Measurements from ENCODE around the gene NDUFS8. TPM values are rescaled to one million over a fixed set of nuclear protein-coding genes. Genes with fewer than 3 reads are reported as not detected.

The NDUFS8 gene
- total and polyA plus RNA-seq, 3 donors from 2014 or later, result 149 to 196 (median 184) TPM

GRCh38 chr11:68080860-68081259, 50.4 kb downstream of the NDUFS8 start:
- no peaks in the 10 kb centered on the region for H3K9me3 ChIP-seq
- WGBS, 2 donors, result 88 to 91% methylated on average over 7 to 8 of the region's 8 CpGs
- no peaks in the 10 kb centered on the region for H3K36me3 ChIP-seq (ENCODE audit: low read depth, missing control alignments)
- no peaks in the 10 kb centered on the region for H3K27me3 ChIP-seq
- DNase-seq, result no peak
- H3K27ac ChIP-seq, result no peak overlapping the region
- intact Hi-C loops (cut with DNase I; ENCODE audit: low total_unique reads), result no loop called here
- no peak for TF ChIP-seq CTCF (IDR thresholded peaks at IDR 0.05)
- no peaks in the 10 kb centered on the region for H3K4me1 ChIP-seq
- H3K4me3 ChIP-seq, result no peak overlapping the region

GRCh38 chr11:68081691-68082090, 51.2 kb downstream of the NDUFS8 start:
- 79 to 89% methylated on average over 8 to 9 of the region's 9 CpGs for WGBS, 2 donors
- no peak for TF ChIP-seq POLR2A (IDR thresholded peaks at IDR 0.05)
- TF ChIP-seq CTCF (IDR thresholded peaks at IDR 0.05), result no peak
- Histone ChIP-seq H3K4me1 (no peaks in the 10 kb centered on the region), H3K9me3 (no peaks in the 10 kb centered on the region), H3K27ac (no peak overlapping the region), H3K36me3 (ENCODE audit: low read depth, missing control alignments) (no peaks in the 10 kb centered on the region), H3K4me3 (no peak overlapping the region), H3K27me3 (no peaks in the 10 kb centered on the region)
- DNase-seq, result no peak
- intact Hi-C loops (cut with DNase I; ENCODE audit: low total_unique reads), result no loop called here

GRCh38 chr11:68082481-68082880, 52.0 kb downstream of the NDUFS8 start:
- no peaks in the 10 kb centered on the region for H3K4me1 ChIP-seq
- no peaks in the 10 kb centered on the region for H3K9me3 ChIP-seq
- no peak overlapping the region for H3K27ac ChIP-seq
- 55 to 77% methylated on average over 3 of the region's 3 CpGs for WGBS, 2 donors
- H3K27me3 ChIP-seq, result no peaks in the 10 kb centered on the region
- H3K4me3 ChIP-seq, result no peak overlapping the region
- no peak for DNase-seq
- no peak for TF ChIP-seq POLR2A (IDR thresholded peaks at IDR 0.05)
- TF ChIP-seq CTCF (IDR thresholded peaks at IDR 0.05), result no peak
- intact Hi-C loops (cut with DNase I; ENCODE audit: low total_unique reads), result no loop called here
- H3K36me3 ChIP-seq (ENCODE audit: low read depth, missing control alignments), result no peaks in the 10 kb centered on the region

- no peak overlapping the region for H3K4me3 ChIP-seq
- TF ChIP-seq CTCF (IDR thresholded peaks at IDR 0.05) (no peak), POLR2A (IDR thresholded peaks at IDR 0.05) (no peak)
- H3K9me3 ChIP-seq, result no peaks in the 10 kb centered on the region
- WGBS, 2 donors, result 57 to 64% methylated on average over 3 of the region's 3 CpGs
- H3K27me3 ChIP-seq, result no peaks in the 10 kb centered on the region
- H3K4me1 ChIP-seq, result no peaks in the 10 kb centered on the region
- H3K27ac ChIP-seq, result no peak overlapping the region
- intact Hi-C loops (cut with DNase I; ENCODE audit: low total_unique reads), result no loop called here
- no peaks in the 10 kb centered on the region for H3K36me3 ChIP-seq (ENCODE audit: low read depth, missing control alignments)
- no peak for DNase-seq
These were observed 53.0 kb downstream of the NDUFS8 start for GRCh38 chr11:68083517-68083916.

Small RNA genes lying within 50 kb of the gene (microRNA-seq; reads per million reads assigned to microRNA genes)
- 0 reads per million in 2 donors for gene MIR4691 (ENCODE audit: borderline number of aligned reads in 2 of 2, borderline replicate concordance in 1 of 2)
- gene MIR6753 (ENCODE audit: borderline number of aligned reads in 2 of 2, borderline replicate concordance in 1 of 2), result 0 reads per million in 2 donors
- 0.69 to 1.4 reads per million in 2 donors for gene MIR7113 (ENCODE audit: borderline number of aligned reads in 2 of 2, borderline replicate concordance in 1 of 2)

Small RNA genes lying within 50 kb of the gene (small RNA-seq; reads per million reads assigned to genes)
- gene MIR6753, result 0 reads per million in 2 donors

Other genes with a start within 250 kb of the NDUFS8 start
- 10 to 100 TPM in 1 of 2 donors, 1 to 10 TPM in 1; 5.3 to 12.3 TPM for gene UNC93B1, start 26.6 kb upstream of the NDUFS8 start, total RNA-seq
- gene UNC93B1, start 26.6 kb upstream of the NDUFS8 start, polyA plus RNA-seq (ENCODE audit: insufficient read depth, low read depth, low replicate concordance), result 7.9 TPM
- gene ALDH3B1, start 20.4 kb upstream of the NDUFS8 start, total RNA-seq, result 1 to 10 TPM; 4.4 to 5.3 TPM
- 8.1 TPM for gene ALDH3B1, start 20.4 kb upstream of the NDUFS8 start, polyA plus RNA-seq (ENCODE audit: insufficient read depth, low read depth, low replicate concordance)
- gene TCIRG1, start 8.3 kb downstream of the NDUFS8 start, total RNA-seq, result 10 to 100 TPM; 52.8 to 53.6 TPM
- 22.2 TPM for gene TCIRG1, start 8.3 kb downstream of the NDUFS8 start, polyA plus RNA-seq (ENCODE audit: insufficient read depth, low read depth, low replicate concordance)
- gene CHKA, start 90.7 kb downstream of the NDUFS8 start, total RNA-seq, result 100 to 1,000 TPM; 145 to 200 TPM
- gene CHKA, start 90.7 kb downstream of the NDUFS8 start, polyA plus RNA-seq (ENCODE audit: insufficient read depth, low read depth, low replicate concordance), result 180 TPM
- 10 to 100 TPM; 44.1 to 56.5 TPM for gene KMT5B, start 182.6 kb downstream of the NDUFS8 start, total RNA-seq
- gene KMT5B, start 182.6 kb downstream of the NDUFS8 start, polyA plus RNA-seq (ENCODE audit: insufficient read depth, low read depth, low replicate concordance), result 42.1 TPM
- 10 to 100 TPM; 65.7 to 87.7 TPM for gene C11orf24, start 241.3 kb downstream of the NDUFS8 start, total RNA-seq
- gene C11orf24, start 241.3 kb downstream of the NDUFS8 start, polyA plus RNA-seq (ENCODE audit: insufficient read depth, low read depth, low replicate concordance), result 29.6 TPM

Measured in testis (tissue), 3 donors.